Heart right ventricle (tissue), 16 donors: ENCODE measurements around the gene PHF12. TPM values are rescaled to one million over a fixed set of nuclear protein-coding genes. Genes with fewer than 3 reads are reported as not detected.

Source experiments
- ATAC-seq, 8 donors: fragments of 200-7000 bp; cut with Tn5 transposase; one replicate each; pipeline ENCODE4 v1.9.1; 2020; ENCODE audit warnings: mild to moderate bottlenecking in 8 of 8, moderate library complexity in 8 of 8, moderate number of reproducible peaks in 1 of 8
- DNase-seq, 2 donors: peaks; one replicate each; pipeline ENCODE4 v3.0.0-alpha.2; 2020
- H3K27ac ChIP-seq, 10 donors: fragments of 200-600 bp; sonication (generic) in 2 of 10; one replicate each; pipeline versions ENCODE4 v1.5.0 to v1.8.0; 2020 to 2022; ENCODE audit warnings: mild to moderate bottlenecking in 3 of 10
- H3K27me3 ChIP-seq, 7 donors: fragments of 200-600 bp; one replicate each; pipeline ENCODE4 v1.8.0; 2021 to 2022; ENCODE audit warnings: mild to moderate bottlenecking in 2 of 7
- H3K36me3 ChIP-seq, 9 donors: fragments of 200-600 bp; sonication (generic) in 1 of 9; one replicate each; pipeline versions ENCODE4 v1.5.0 to v1.8.0; 2020 to 2022; ENCODE audit warnings: mild to moderate bottlenecking in 2 of 9
- H3K4me1 ChIP-seq, 9 donors: fragments of 200-600 bp; sonication (generic) in 1 of 9; one replicate each; pipeline versions ENCODE4 v1.5.0 to v1.8.0; 2020 to 2022; ENCODE audit warnings: mild to moderate bottlenecking in 4 of 9
- H3K4me3 ChIP-seq, 10 donors: fragments of 200-600 bp; sonication (generic) in 2 of 10; one replicate each; pipeline versions ENCODE4 v1.5.0 to v1.8.0; 2020 to 2022; ENCODE audit warnings: mild to moderate bottlenecking in 7 of 10, moderate library complexity in 2 of 10
- H3K9me3 ChIP-seq, 11 donors: fragments of 200-600 bp in 10 of 11; sonication (generic) in 2 of 11; one replicate each; pipeline versions ENCODE4 v1.5.0 to v1.8.0; 2013 to 2022; ENCODE audit warnings: mild to moderate bottlenecking in 2 of 11, control low read depth in 1 of 11, moderate library complexity in 1 of 11
- CTCF ChIP-seq, 9 donors: fragments of 200-600 bp; sonication (generic) in 2 of 9; IDR thresholded peaks; one replicate each; pipeline versions ENCODE4 v1.5.0 to v1.8.0; 2021 to 2022; ENCODE audit warnings: antibody characterized with exemption in 9 of 9, mild to moderate bottlenecking in 5 of 9, moderate library complexity in 1 of 9
- WGBS, 2 donors: extraction: QIAGEN DNeasy Blood & Tissue Kit; methylation state at CpG; one replicate each; pipeline ENCODE4 v1.1.7; 2013; ENCODE audit warnings: inconsistent platforms in 1 of 2; 5-methylcytosine and 5-hydroxymethylcytosine counted together
- intact Hi-C, 10 donors: fragments of 100-400 bp; cut with DNase I; formaldehyde crosslinking; loops; one replicate each; pipeline versions ENCODE4 v1.11.1 to v1.14.2; 2022
- polyA plus RNA-seq, 2 donors: library from polyadenylated mRNA; stranded (reverse); fragments of 200-250 nt; gene quantifications; one replicate each; pipeline ENCODE4 v1.2.3, GENCODE V29; 2013
- total RNA-seq, 10 donors: library from RNA; stranded (reverse); fragmentation: NEBNext Ultra II Directional in 3 of 10; extraction: Animal tissue kit (Norgen Biotek cat#: 25700) in 3 of 10; gene quantifications; one replicate each; pipeline versions ENCODE4 v1.2.1 to v1.2.4, GENCODE V29; 2021 to 2023
- donor health status: Arrhythmogenic right ventricular cardiomyopathy.
- donor health status: ischemic (EF 13 %, LVEDD 7.1; RV severe dilation, severe dysfunction).
- donor health status: healthy with polysubstance abuse.
- donor health status: DM: no; HTN: yes; CAD: no.
- donor health status: DM: no; HTN: no; CAD: no.
- donor health status: ischemic (EF 25% LVEDD 6.9; RV normal size, moderate dysfunction).
- donor health status: ischemic (EF 25% LVEDD 5.7; RV mildly dilated, moderate dysfunction).
- donor health status: healthy.
- donor health status: DM: yes; HTN: yes; CAD: no.
- donor health status: Ischemic cardiomyopathy.
- donor health status: ischemic (EF 35%, LVEDD 5.7; RV mildly dilated, moderate dysfunction).
- donor health status: nonischemic (EF 11% LVEDD 7.7; RV severe dilation, severe dysfunction).
- donor health status: DM: yes; HTN: yes; CAD: no.
- donor health status: PGD.
- donor health status: ischemic (EF 29% LVEDD 5.4; RV normal size, mild dysfunction).
- donor health status: nonischemic (EF 23%, LVEDD 6.1; RV moderate dilation, normal function).

The PHF12 gene
- total and polyA plus RNA-seq, 12 donors: 7.3 to 28.0 (median 20.9) TPM

GRCh38 chr17:28917465-28917864 is 33.9 kb downstream of the PHF12 start:
- no peak for TF ChIP-seq CTCF (IDR thresholded peaks at IDR 0.05)
- WGBS, 2 donors: 54 to 63% methylated on average over 5 of the region's 5 CpGs
- H3K4me3 ChIP-seq: no peak overlapping the region
- DNase-seq: no peak
- no peaks in the 10 kb centered on the region for H3K27me3 ChIP-seq
- peaks cover 0 to 16% (median 0%) of the 10 kb centered on the region in 9 donors for H3K4me1 ChIP-seq
- intact Hi-C loops: loop anchor here in 7 of 10 donors (2.0 to 10.0 kb wide), 4 partner anchors 153 to 193 kb away; partner anchors contain the start of genes NEK8 (in 4 of the 7) and TLCD1 (in 4 of the 7)
- H3K36me3 ChIP-seq: peaks cover 0 to 100% (median 86%) of the 10 kb centered on the region in 9 donors
- ATAC-seq: peak in 2 of 8 donors; percentile 11 to 36
- peak overlapping the region in 2 of 10 donors; percentile 15 to 34 for H3K27ac ChIP-seq
- no peaks in the 10 kb centered on the region for H3K9me3 ChIP-seq

DNA sequence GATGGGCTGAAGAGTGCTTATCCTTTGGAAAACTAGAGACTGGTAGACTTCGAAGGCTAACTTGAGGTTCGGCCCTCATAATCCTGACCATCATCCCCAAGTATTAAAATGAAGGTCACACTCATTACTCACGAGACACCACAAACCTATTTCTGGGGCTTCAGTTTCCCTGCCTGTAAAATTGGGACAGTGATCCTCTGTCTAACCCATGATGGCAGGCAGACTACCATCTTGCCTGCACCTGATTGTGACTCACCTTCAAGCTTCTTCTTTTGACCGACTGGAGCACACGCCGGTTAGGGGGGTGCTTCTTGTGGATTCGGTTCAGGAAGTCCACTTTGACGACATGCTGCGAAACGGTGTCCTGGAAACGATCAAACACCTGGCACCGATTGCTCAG is 34.3 kb downstream of the PHF12 start:
- Histone ChIP-seq H3K27ac (peak overlapping the region in 3 of 10 donors; percentile 5 to 34 (median 15)), H3K4me3 (no peak overlapping the region), H3K27me3 (no peaks in the 10 kb centered on the region), H3K9me3 (no peaks in the 10 kb centered on the region), H3K4me1 (peaks cover 0 to 16% (median 0%) of the 10 kb centered on the region in 9 donors), H3K36me3 (peaks cover 0 to 100% (median 90%) of the 10 kb centered on the region in 9 donors)
- TF ChIP-seq CTCF (IDR thresholded peaks at IDR 0.05): no peak
- DNase-seq (no peak), ATAC-seq (no peak)
- 72 to 75% methylated on average over 12 of the region's 12 CpGs for WGBS, 2 donors
- intact Hi-C loops: loop anchor here in 7 of 10 donors (2.0 to 10.0 kb wide), 4 partner anchors 152 to 192 kb away; partner anchors contain the start of genes NEK8 (in 4 of the 7) and TLCD1 (in 4 of the 7)

DNA sequence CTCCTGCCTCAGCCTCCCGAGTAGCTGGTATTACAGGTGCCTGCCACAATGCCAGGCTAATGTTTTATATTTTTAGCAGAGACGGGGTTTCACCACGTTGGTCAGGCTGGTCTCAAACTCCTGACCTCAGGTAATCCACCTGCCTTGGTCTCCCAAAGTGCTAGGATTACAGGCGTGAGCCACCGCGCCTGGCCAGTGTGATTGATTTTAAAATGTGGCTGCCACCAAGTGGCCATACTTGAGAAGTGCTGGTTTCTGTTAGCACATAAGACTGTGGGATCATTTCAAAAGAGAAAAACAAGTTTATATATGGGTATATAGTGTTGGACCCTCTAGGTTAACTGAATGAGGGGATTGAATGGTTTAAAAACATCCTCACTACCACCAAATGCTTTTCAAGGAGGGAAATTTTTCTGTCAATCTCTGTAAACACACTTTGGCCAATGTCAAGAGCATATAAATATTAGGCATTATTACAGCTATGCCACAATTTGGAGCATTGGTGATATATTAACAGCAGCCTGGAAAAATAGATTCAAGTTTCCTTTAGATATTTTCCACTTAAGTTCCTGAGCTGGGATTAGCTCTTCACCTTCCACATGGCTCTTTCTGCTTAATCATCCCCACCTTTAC is 34.9 kb downstream of the PHF12 start:
- no peaks in the 10 kb centered on the region for H3K27me3 ChIP-seq
- peak in 6 of 8 donors; percentile 61 to 80 (median 70) for ATAC-seq
- WGBS, 2 donors: 41 to 54% methylated on average over 6 of the region's 6 CpGs
- peaks cover 0 to 100% (median 91%) of the 10 kb centered on the region in 9 donors for H3K36me3 ChIP-seq
- H3K4me1 ChIP-seq: peaks cover 0 to 16% (median 0%) of the 10 kb centered on the region in 9 donors
- intact Hi-C loops: loop anchor here in 7 of 10 donors (2.0 to 10.0 kb wide), 4 partner anchors 152 to 192 kb away; partner anchors contain the start of genes NEK8 (in 4 of the 7) and TLCD1 (in 4 of the 7)
- H3K4me3 ChIP-seq: no peak overlapping the region
- H3K9me3 ChIP-seq: no peaks in the 10 kb centered on the region
- TF ChIP-seq CTCF (IDR thresholded peaks at IDR 0.05): peak in 8 of 9 donors; percentile 50 to 78 (median 72)
- DNase-seq: no peak
- H3K27ac ChIP-seq: peak overlapping the region in 2 of 10 donors; percentile 5 to 34

DNA sequence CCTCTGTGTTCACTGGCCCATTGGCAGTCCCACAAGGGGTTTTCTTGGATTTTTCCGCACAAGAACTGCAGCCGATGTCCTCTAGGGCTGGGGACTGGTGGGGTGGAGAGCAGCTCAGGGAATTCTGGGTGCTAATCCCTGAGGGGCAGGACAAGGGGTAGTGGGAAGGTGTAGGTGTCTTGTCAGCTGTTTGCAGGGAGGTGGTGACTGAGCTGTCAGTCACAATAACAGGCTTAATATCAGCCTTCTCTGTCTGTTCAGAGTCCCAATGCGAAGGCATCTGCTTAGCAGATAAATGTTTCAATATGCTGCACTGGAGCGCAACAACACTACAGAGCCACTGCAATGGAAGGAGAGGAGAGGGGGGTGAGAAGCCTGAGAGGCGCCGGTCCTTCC is 38.4 kb downstream of the PHF12 start:
- ATAC-seq (no peak), DNase-seq (no peak)
- peaks cover 0 to 29% (median 16%) of the 10 kb centered on the region in 9 donors for H3K4me1 ChIP-seq
- intact Hi-C loops: loop anchor here in 5 of 10 donors (10.0 kb wide), 2 partner anchors 148 to 188 kb away; partner anchors contain the start of genes NEK8 (in 4 of the 5) and TLCD1 (in 4 of the 5)
- no peak overlapping the region for H3K27ac ChIP-seq
- WGBS, 2 donors: 87 to 89% methylated on average over 6 of the region's 6 CpGs
- H3K4me3 ChIP-seq: no peak overlapping the region
- H3K36me3 ChIP-seq: peaks cover 0 to 100% (median 91%) of the 10 kb centered on the region in 9 donors
- no peaks in the 10 kb centered on the region for H3K9me3 ChIP-seq
- TF ChIP-seq CTCF (IDR thresholded peaks at IDR 0.05): no peak
- no peaks in the 10 kb centered on the region for H3K27me3 ChIP-seq
